ENCODE measurements around the gene NCOA7. TPM values are rescaled to one million over a fixed set of nuclear protein-coding genes. Genes with fewer than 3 reads are reported as not detected.
A peak's percentile ranks its signal among the peaks of the same experiment; 100 is the strongest.

Gene NCOA7
- total and polyA plus RNA-seq, 9 donors: 5.5 to 9.1 (median 6.1) TPM

DNA sequence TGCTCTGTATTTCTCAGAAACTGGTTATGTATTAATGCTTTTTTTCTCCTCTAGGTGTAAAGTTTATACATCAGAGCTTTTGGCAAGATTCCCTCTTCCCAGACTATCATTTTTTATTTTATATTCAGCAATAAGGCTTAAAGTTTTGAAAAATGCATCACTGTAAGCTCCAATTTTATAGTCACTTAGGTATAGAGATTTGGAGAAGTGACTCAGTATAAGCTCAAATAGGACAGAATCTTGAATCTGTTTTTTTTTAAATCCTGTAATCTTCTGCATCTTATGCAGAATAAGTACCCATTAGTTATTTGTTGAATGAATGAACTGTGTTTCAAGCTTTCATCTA lies 1.0 kb downstream of the NCOA7 start:
- H3K4me3 ChIP-seq (ENCODE audit: low read length): peak overlapping the region; percentile 75
- H3K36me3 ChIP-seq (ENCODE audit: control insufficient read depth, insufficient read depth, low read length): no peaks in the 10 kb centered on the region
- H3K4me1 ChIP-seq (ENCODE audit: control insufficient read depth, insufficient read depth, low read length): peaks cover 10% of the 10 kb centered on the region
- H3K27me3 ChIP-seq (ENCODE audit: control insufficient read depth, insufficient read depth, low read length): no peaks in the 10 kb centered on the region
- DNase-seq: no peak
- no peaks in the 10 kb centered on the region for H3K9me3 ChIP-seq (replicated peaks; ENCODE audit: control insufficient read depth, low read depth, low read length)
- H3K27ac ChIP-seq (ENCODE audit: low read length): no peak overlapping the region

DNA sequence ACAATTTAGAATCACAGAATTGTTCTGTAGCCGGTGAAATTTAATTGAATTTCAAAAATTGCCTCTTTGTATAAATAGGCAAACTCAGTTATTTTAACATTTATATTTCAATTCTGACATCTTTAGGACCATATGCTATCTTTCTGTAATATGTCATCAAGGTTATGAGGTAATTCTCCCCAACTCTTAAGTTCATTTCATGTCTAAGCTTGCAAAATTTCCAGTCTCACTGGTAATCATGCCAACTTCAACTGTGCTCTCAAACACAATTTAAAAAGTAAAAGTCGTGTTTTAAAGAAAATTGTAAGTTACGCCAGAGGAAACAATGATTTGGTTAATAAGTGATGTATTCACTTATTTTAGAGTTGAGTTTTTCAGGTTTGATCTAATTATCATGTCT lies 1.4 kb downstream of the NCOA7 start:
- H3K27ac ChIP-seq (ENCODE audit: low read length): no peak overlapping the region

DNA sequence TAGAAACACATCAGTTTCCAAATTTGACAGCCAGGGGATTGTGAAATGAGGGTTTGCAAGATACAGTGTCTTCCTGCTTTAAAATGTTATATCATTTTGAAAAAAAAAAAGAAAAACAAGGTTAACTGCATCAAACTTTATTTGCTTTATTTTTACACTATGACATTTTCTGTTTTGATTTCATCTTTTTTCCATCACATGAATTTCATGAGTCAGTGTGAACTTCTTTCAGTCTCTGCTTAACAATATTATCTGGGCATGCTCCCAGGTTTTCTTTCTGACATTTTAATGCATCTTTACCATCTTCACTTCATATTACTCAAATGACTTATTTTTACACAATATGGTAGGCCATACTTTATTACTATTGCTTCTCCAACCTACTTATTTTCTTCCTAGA lies 1.9 kb downstream of the NCOA7 start:
- Histone ChIP-seq H3K27ac (ENCODE audit: low read length) (no peak overlapping the region), H3K9me3 (replicated peaks; ENCODE audit: control insufficient read depth, low read depth, low read length) (no peaks in the 10 kb centered on the region), H3K4me3 (ENCODE audit: low read length) (no peak overlapping the region), H3K27me3 (ENCODE audit: control insufficient read depth, insufficient read depth, low read length) (no peaks in the 10 kb centered on the region), H3K4me1 (ENCODE audit: control insufficient read depth, insufficient read depth, low read length) (peaks cover 10% of the 10 kb centered on the region), H3K36me3 (ENCODE audit: control insufficient read depth, insufficient read depth, low read length) (no peaks in the 10 kb centered on the region)
- DNase-seq: no peak

More for the DNA sequence above, 1.4 kb downstream of the NCOA7 start:
- WGBS (ENCODE audit: insufficient coverage): no CpG with 5 or more reads among the region's 3 CpGs
- no peaks in the 10 kb centered on the region for H3K27me3 ChIP-seq (ENCODE audit: control insufficient read depth, insufficient read depth, low read length)
- no peak for DNase-seq
- H3K4me3 ChIP-seq (ENCODE audit: low read length): no peak overlapping the region
- H3K36me3 ChIP-seq (ENCODE audit: control insufficient read depth, insufficient read depth, low read length): no peaks in the 10 kb centered on the region
- H3K9me3 ChIP-seq (replicated peaks; ENCODE audit: control insufficient read depth, low read depth, low read length): no peaks in the 10 kb centered on the region
- H3K4me1 ChIP-seq (ENCODE audit: control insufficient read depth, insufficient read depth, low read length): peaks cover 10% of the 10 kb centered on the region

DNA sequence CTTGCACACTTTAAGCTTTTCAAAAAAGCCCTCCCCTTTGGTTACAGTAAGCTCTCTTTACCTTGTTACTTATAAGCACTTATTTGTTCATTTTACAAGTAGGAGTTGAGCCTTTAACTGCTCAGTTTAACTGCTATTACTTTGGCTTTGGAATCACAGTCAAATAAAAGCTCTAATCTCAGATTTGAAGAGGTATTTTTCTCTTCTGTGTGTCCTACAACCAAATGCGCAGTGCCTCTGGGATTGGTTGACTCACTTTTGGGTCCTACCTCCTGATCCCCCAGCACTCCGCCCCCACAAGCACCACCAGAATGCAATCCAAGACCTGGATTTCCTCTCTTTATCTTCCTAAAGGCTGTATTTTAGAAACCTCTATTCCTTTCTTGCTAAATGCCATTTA lies 2.5 kb downstream of the NCOA7 start:
- no peaks in the 10 kb centered on the region for H3K27me3 ChIP-seq (ENCODE audit: control insufficient read depth, insufficient read depth, low read length)
- H3K4me1 ChIP-seq (ENCODE audit: control insufficient read depth, insufficient read depth, low read length): peaks cover 10% of the 10 kb centered on the region
- WGBS (ENCODE audit: insufficient coverage): 83% methylated on average over 2 of the region's 2 CpGs
- DNase-seq: no peak
- H3K27ac ChIP-seq (ENCODE audit: low read length): no peak overlapping the region
- H3K4me3 ChIP-seq (ENCODE audit: low read length): no peak overlapping the region
- H3K36me3 ChIP-seq (ENCODE audit: control insufficient read depth, insufficient read depth, low read length): no peaks in the 10 kb centered on the region
- H3K9me3 ChIP-seq (replicated peaks; ENCODE audit: control insufficient read depth, low read depth, low read length): no peaks in the 10 kb centered on the region

DNA sequence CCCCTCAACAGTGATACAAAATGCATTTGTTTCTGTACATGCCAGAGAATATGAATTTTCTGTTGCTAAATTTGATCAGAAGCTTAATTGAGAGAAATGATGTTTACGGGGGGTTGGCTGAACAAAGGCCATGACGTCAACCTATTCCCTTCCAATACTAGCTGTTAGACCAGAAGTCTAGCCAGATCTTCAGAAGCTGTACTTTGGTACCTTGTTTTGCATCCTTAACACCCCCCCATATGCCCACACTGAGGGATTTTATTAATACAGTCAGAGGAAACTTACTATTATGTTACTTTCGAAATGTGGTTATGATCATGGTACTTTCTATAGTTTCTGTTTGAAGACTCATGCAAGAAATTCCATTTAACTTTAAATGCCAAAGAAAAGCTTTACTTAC lies 3.1 kb downstream of the NCOA7 start:
- Histone ChIP-seq H3K4me3 (ENCODE audit: low read length) (no peak overlapping the region), H3K4me1 (ENCODE audit: control insufficient read depth, insufficient read depth, low read length) (peaks cover 10% of the 10 kb centered on the region), H3K36me3 (ENCODE audit: control insufficient read depth, insufficient read depth, low read length) (no peaks in the 10 kb centered on the region), H3K27me3 (ENCODE audit: control insufficient read depth, insufficient read depth, low read length) (no peaks in the 10 kb centered on the region), H3K9me3 (replicated peaks; ENCODE audit: control insufficient read depth, low read depth, low read length) (no peaks in the 10 kb centered on the region), H3K27ac (ENCODE audit: low read length) (no peak overlapping the region)
- WGBS (ENCODE audit: insufficient coverage): no CpG with 5 or more reads among the region's 3 CpGs
- DNase-seq: no peak

DNA sequence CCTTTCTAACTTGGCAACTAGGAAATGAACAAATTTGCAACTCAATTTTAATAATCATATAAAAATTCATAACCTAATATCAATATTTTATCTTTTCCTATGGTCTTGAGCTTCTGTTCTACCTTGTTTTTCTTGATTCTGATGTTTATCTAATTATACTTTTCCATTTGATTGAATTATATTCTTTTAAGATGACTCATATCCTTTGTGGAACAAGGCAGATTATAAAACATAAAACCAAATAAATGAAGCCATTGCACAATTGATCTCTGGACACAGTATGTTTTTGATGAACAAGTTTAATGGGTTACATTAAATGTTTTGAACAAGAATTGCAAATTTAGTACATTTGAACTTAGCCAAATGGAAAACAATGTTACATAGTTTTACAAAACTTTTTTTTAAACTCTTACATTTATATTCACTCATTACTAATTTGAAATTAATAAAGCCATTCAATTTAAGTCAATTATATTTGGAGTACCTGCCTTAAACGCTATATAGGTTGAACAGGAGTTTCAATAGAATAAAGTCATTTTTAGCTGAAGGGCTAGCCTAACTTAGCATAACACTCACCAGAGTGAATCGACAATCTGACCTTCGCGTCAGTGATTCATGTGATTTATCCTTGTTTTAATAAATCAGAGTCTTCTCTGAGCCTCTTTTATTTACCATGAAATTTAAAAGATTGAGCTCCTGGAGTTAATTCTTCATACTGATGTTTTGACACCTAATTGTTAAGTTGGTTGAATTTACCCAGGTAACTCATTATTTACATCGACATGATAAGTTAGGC lies 3.8 kb downstream of the NCOA7 start:
- Histone ChIP-seq H3K27me3 (ENCODE audit: control insufficient read depth, insufficient read depth, low read length) (no peaks in the 10 kb centered on the region), H3K4me1 (ENCODE audit: control insufficient read depth, insufficient read depth, low read length) (peaks cover 9% of the 10 kb centered on the region), H3K4me3 (ENCODE audit: low read length) (no peak overlapping the region), H3K27ac (ENCODE audit: low read length) (no peak overlapping the region), H3K9me3 (replicated peaks; ENCODE audit: control insufficient read depth, low read depth, low read length) (no peaks in the 10 kb centered on the region), H3K36me3 (ENCODE audit: control insufficient read depth, insufficient read depth, low read length) (no peaks in the 10 kb centered on the region)
- WGBS (ENCODE audit: insufficient coverage): no CpG with 5 or more reads among the region's 5 CpGs
- DNase-seq: no peak

DNA sequence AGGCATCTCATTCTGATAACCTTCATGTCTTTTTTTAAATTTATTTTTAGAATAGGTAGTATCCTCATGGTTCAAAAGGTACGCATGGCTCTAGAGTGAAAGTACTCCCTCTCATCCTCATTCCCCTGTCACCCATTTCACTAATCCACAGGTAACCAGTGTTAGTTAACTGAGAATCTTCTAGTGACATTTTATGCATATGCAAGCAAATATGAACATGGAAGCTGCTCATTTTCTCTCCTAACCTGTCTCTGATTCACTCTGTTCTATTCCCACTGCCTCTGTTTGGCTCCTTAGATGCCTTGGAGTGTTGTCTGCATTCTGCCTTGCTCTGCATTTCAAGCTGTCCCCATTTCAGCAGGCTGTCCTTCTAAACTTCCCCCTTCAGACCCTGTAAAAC lies 4.5 kb downstream of the NCOA7 start:
- no peak overlapping the region for H3K27ac ChIP-seq (ENCODE audit: low read length)
- H3K4me3 ChIP-seq (ENCODE audit: low read length): no peak overlapping the region
- H3K9me3 ChIP-seq (replicated peaks; ENCODE audit: control insufficient read depth, low read depth, low read length): no peaks in the 10 kb centered on the region
- no peaks in the 10 kb centered on the region for H3K27me3 ChIP-seq (ENCODE audit: control insufficient read depth, insufficient read depth, low read length)
- H3K36me3 ChIP-seq (ENCODE audit: control insufficient read depth, insufficient read depth, low read length): no peaks in the 10 kb centered on the region
- H3K4me1 ChIP-seq (ENCODE audit: control insufficient read depth, insufficient read depth, low read length): peaks cover 2% of the 10 kb centered on the region
- WGBS (ENCODE audit: insufficient coverage): no CpG with 5 or more reads among the region's 1 CpG
- DNase-seq: no peak

DNA sequence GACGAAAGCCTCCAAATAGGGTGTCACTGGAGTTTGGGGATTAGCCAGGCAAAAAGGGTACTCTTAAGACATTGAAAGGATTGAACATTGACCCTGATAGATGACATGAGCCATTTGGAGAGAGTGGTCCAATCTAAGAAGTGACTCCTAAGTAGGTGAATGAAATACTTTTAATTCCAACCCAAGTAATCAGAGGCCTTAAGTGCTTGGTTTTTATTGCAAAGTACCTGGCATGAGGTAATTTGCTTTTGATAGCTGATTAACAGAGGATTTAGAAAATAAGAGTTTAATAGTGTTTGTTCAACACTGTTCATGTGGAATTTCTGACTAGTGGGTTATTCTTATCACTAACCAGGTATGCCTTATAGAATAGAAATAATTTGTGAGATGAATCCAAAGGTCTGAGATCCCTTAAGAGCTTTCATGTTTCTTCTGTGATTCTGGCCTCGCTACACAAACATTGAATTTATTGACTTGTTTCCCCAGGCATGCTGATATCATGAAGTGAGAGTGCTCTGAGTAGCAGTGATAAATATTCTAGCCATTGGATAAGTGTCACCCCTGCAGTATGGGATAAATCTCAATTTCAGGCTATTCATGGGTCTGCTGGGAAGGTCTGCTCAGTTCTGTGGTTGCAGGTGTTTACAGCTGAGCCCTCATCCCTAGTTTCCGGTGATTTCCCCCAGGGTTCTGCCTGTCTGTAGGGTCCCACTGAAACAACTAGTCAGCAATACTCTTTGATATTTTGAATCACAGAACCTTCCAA lies 6.5 kb downstream of the NCOA7 start:
- Histone ChIP-seq H3K36me3 (ENCODE audit: control insufficient read depth, insufficient read depth, low read length) (no peaks in the 10 kb centered on the region), H3K27ac (ENCODE audit: low read length) (no peak overlapping the region), H3K4me3 (ENCODE audit: low read length) (no peak overlapping the region), H3K27me3 (ENCODE audit: control insufficient read depth, insufficient read depth, low read length) (no peaks in the 10 kb centered on the region), H3K4me1 (ENCODE audit: control insufficient read depth, insufficient read depth, low read length) (no peaks in the 10 kb centered on the region), H3K9me3 (replicated peaks; ENCODE audit: control insufficient read depth, low read depth, low read length) (no peaks in the 10 kb centered on the region)
- WGBS (ENCODE audit: insufficient coverage): 75% methylated on average over 1 of the region's 3 CpGs
- DNase-seq: no peak

DNA sequence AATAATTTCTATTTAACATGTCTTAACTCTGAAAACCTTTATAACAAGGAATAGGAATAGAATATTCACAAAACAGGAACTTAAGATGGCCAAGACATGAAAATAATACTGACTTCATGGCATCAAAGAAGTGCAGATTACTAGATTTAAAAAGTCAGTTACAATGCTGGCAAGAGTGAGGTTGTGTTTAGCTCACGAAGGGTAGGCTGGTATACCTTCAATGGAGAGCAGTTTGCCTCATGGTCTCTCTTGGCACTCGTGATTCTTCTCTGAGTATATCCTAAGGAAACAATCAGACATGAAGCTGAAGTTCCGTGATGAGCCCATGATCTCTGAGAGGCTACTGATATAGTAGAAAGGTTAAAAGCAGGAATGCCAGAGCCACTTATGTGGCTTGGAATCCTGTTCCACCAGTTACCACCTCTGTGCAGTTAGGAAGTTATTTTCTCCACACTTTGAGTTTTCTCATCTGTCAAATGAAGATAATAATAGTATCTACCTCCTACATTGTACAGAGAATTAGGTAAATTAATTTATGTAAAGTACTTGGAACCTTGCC lies 7.2 kb downstream of the NCOA7 start:
- Histone ChIP-seq H3K4me1 (ENCODE audit: control insufficient read depth, insufficient read depth, low read length) (no peaks in the 10 kb centered on the region), H3K27ac (ENCODE audit: low read length) (no peak overlapping the region)

DNA sequence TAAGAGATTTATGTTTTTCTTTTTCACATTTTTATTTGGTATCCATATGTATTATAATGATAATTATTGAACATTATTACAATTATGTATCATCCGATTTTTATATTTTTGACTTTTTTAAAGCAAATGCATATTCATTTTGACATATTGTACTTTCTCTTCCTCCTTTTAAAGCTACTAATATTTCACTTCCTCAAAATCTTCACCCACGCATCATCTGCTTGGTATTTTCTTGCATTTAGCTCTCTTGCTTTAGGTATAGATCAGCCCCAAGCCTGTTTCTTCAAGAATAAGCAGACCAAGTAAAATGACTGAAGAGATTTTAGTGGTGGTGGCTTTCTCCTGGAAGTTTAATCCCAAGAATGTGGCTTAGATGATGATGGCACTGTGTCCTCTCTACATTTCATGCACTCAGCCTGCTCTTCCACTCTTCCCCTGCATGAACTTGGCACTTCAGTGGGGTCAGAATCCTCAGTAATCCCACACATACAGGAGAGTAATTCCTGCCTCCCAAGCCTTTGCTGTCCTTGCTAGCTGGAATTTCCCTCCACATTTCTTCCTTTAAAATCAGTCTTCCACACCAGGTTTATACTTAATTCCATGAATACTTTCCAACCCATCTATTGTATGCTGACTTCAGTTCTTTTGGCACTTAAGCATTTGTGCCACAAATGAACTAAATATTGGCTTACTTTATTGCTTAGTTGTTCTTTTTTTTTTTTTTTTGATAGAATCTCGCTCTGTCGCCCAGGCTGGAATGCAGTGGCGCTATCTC lies 8.2 kb downstream of the NCOA7 start:
- WGBS (ENCODE audit: insufficient coverage): 94% methylated on average over 3 of the region's 5 CpGs
- Histone ChIP-seq H3K36me3 (ENCODE audit: control insufficient read depth, insufficient read depth, low read length) (no peaks in the 10 kb centered on the region), H3K4me3 (ENCODE audit: low read length) (no peak overlapping the region), H3K9me3 (replicated peaks; ENCODE audit: control insufficient read depth, low read depth, low read length) (no peaks in the 10 kb centered on the region), H3K4me1 (ENCODE audit: control insufficient read depth, insufficient read depth, low read length) (no peaks in the 10 kb centered on the region), H3K27me3 (ENCODE audit: control insufficient read depth, insufficient read depth, low read length) (no peaks in the 10 kb centered on the region), H3K27ac (ENCODE audit: low read length) (no peak overlapping the region)
- DNase-seq: peak; percentile 47

More for the DNA sequence above, 7.2 kb downstream of the NCOA7 start:
- no peaks in the 10 kb centered on the region for H3K9me3 ChIP-seq (replicated peaks; ENCODE audit: control insufficient read depth, low read depth, low read length)
- WGBS (ENCODE audit: insufficient coverage): 60% methylated on average over 1 of the region's 3 CpGs
- no peak overlapping the region for H3K4me3 ChIP-seq (ENCODE audit: low read length)
- no peaks in the 10 kb centered on the region for H3K27me3 ChIP-seq (ENCODE audit: control insufficient read depth, insufficient read depth, low read length)
- H3K36me3 ChIP-seq (ENCODE audit: control insufficient read depth, insufficient read depth, low read length): no peaks in the 10 kb centered on the region
- no peak for DNase-seq

Measured in muscle of leg (tissue), 11 donors.